ENCODE data around the gene MLH3. TPM values are rescaled to one million over a fixed set of nuclear protein-coding genes. Genes with fewer than 3 reads are reported as not detected.

Gene MLH3
- total RNA-seq, 5 donors from 2014 or later (not counting 1 experiment from before 2014, with no cell fraction given): 17.3 to 28.2 (median 22.1) TPM

- H3K4me1 Mint-ChIP-seq: peaks cover 0 to 3% (median 2%) of the 10 kb centered on the region in 3 donors
- H3K36me3 Mint-ChIP-seq: no peaks in the 10 kb centered on the region
- Histone ChIP-seq H3K4me1 (ENCODE audit: control insufficient read depth in 1 of 2, extremely low read depth in 1 of 2, insufficient read depth in 2 of 2, low read length in 2 of 2) (peaks cover 0 to 6% of the 10 kb centered on the region in 2 experiments), H3K4me3 (ENCODE audit: control insufficient read depth in 1 of 2, extremely low read depth in 1 of 2, low read length in 1 of 2) (no peak overlapping the region), H3K9me3 (no peaks in the 10 kb centered on the region), H3K36me3 (ENCODE audit: control insufficient read depth in 2 of 2, extremely low read depth in 1 of 2, insufficient read depth in 1 of 2, low read length in 1 of 2) (no peaks in the 10 kb centered on the region), H3K27ac (ENCODE audit: low read length) (no peak overlapping the region), H3K27me3 (replicated peaks in 1 of 2; ENCODE audit: control insufficient read depth in 2 of 2, extremely low read depth in 1 of 2, insufficient read depth in 2 of 2, low read length in 1 of 2) (peaks cover 0 to 5% of the 10 kb centered on the region in 2 experiments)
- H3K27me3 Mint-ChIP-seq: no peaks in the 10 kb centered on the region
- H3K27ac Mint-ChIP-seq: no peak overlapping the region
- ChIA-PET POLR2A (no interaction called here), CTCF (no interaction called here)
- ATAC-seq (replicated peaks in 1 of 4): no peak
- no peaks in the 10 kb centered on the region for H3K9me3 Mint-ChIP-seq
- 78% methylated on average over 7 of the region's 12 CpGs for whole genome bisulfite sequencing (ENCODE audit: insufficient coverage)
- DNase-seq: no peak
- no peak overlapping the region for H3K4me3 Mint-ChIP-seq
These were observed 73.9 kb downstream of the MLH3 start for GRCh38 chr14:74977164-74977900.

GRCh38 chr14:74976264-74977113 lies 74.8 kb downstream of the MLH3 start:
- H3K27me3 Mint-ChIP-seq: no peaks in the 10 kb centered on the region
- Histone ChIP-seq H3K27me3 (replicated peaks in 1 of 2; ENCODE audit: control insufficient read depth in 2 of 2, extremely low read depth in 1 of 2, insufficient read depth in 2 of 2, low read length in 1 of 2) (peaks cover 0 to 5% of the 10 kb centered on the region in 2 experiments), H3K9me3 (no peaks in the 10 kb centered on the region), H3K36me3 (ENCODE audit: control insufficient read depth in 2 of 2, extremely low read depth in 1 of 2, insufficient read depth in 1 of 2, low read length in 1 of 2) (no peaks in the 10 kb centered on the region), H3K4me3 (ENCODE audit: control insufficient read depth in 1 of 2, extremely low read depth in 1 of 2, low read length in 1 of 2) (no peak overlapping the region), H3K4me1 (ENCODE audit: control insufficient read depth in 1 of 2, extremely low read depth in 1 of 2, insufficient read depth in 2 of 2, low read length in 2 of 2) (peaks cover 0 to 6% of the 10 kb centered on the region in 2 experiments), H3K27ac (ENCODE audit: low read length) (no peak overlapping the region)
- no peak for DNase-seq
- peaks cover 0 to 3% (median 2%) of the 10 kb centered on the region in 3 donors for H3K4me1 Mint-ChIP-seq
- H3K36me3 Mint-ChIP-seq: no peaks in the 10 kb centered on the region
- no peak for ATAC-seq (replicated peaks in 1 of 4)
- no peak overlapping the region for H3K27ac Mint-ChIP-seq
- WGBS (ENCODE audit: insufficient coverage): 97% methylated on average over 8 of the region's 11 CpGs
- ChIA-PET CTCF (no interaction called here), POLR2A (no interaction called here)
- H3K4me3 Mint-ChIP-seq: no peak overlapping the region
- no peaks in the 10 kb centered on the region for H3K9me3 Mint-ChIP-seq

GRCh38 chr14:74975059-74975810 lies 76.0 kb downstream of the MLH3 start:
- Mint-ChIP-seq H3K4me3 (no peak overlapping the region), H3K27ac (no peak overlapping the region), H3K4me1 (peaks cover 0 to 3% (median 2%) of the 10 kb centered on the region in 3 donors), H3K36me3 (no peaks in the 10 kb centered on the region), H3K27me3 (no peaks in the 10 kb centered on the region), H3K9me3 (no peaks in the 10 kb centered on the region)
- H3K27me3 ChIP-seq (replicated peaks in 1 of 2; ENCODE audit: control insufficient read depth in 2 of 2, extremely low read depth in 1 of 2, insufficient read depth in 2 of 2, low read length in 1 of 2): peaks cover 0 to 8% of the 10 kb centered on the region in 2 experiments
- no peak overlapping the region for H3K27ac ChIP-seq (ENCODE audit: low read length)
- peaks cover 0 to 6% of the 10 kb centered on the region in 2 experiments for H3K4me1 ChIP-seq (ENCODE audit: control insufficient read depth in 1 of 2, extremely low read depth in 1 of 2, insufficient read depth in 2 of 2, low read length in 2 of 2)
- no peak overlapping the region for H3K4me3 ChIP-seq (ENCODE audit: control insufficient read depth in 1 of 2, extremely low read depth in 1 of 2, low read length in 1 of 2)
- CTCF ChIA-PET: interaction anchor here in 1 of 2 donors (1.1 kb wide), 1 partner anchor 114 kb away, joined by 3 read pairs; no protein-coding TSS in a partner anchor
- POLR2A ChIA-PET: no interaction called here
- no peaks in the 10 kb centered on the region for H3K36me3 ChIP-seq (ENCODE audit: control insufficient read depth in 2 of 2, extremely low read depth in 1 of 2, insufficient read depth in 1 of 2, low read length in 1 of 2)
- WGBS (ENCODE audit: insufficient coverage): 80% methylated on average over 6 of the region's 12 CpGs
- ATAC-seq (replicated peaks in 1 of 4) (no peak), DNase-seq (no peak)
- no peaks in the 10 kb centered on the region for H3K9me3 ChIP-seq

- POLR2A ChIA-PET: interaction anchor here in 1 of 2 donors (0.7 kb wide), 1 partner anchor 819 kb away, joined by 3 read pairs; no protein-coding TSS in a partner anchor
- Mint-ChIP-seq H3K4me3 (no peak overlapping the region), H3K27ac (no peak overlapping the region), H3K36me3 (no peaks in the 10 kb centered on the region), H3K9me3 (no peaks in the 10 kb centered on the region), H3K4me1 (peaks cover 0 to 3% (median 2%) of the 10 kb centered on the region in 3 donors), H3K27me3 (no peaks in the 10 kb centered on the region)
- Histone ChIP-seq H3K36me3 (ENCODE audit: control insufficient read depth in 2 of 2, extremely low read depth in 1 of 2, insufficient read depth in 1 of 2, low read length in 1 of 2) (no peaks in the 10 kb centered on the region), H3K9me3 (no peaks in the 10 kb centered on the region), H3K4me3 (ENCODE audit: control insufficient read depth in 1 of 2, extremely low read depth in 1 of 2, low read length in 1 of 2) (no peak overlapping the region), H3K27ac (ENCODE audit: low read length) (no peak overlapping the region), H3K4me1 (ENCODE audit: control insufficient read depth in 1 of 2, extremely low read depth in 1 of 2, insufficient read depth in 2 of 2, low read length in 2 of 2) (peaks cover 0 to 6% of the 10 kb centered on the region in 2 experiments), H3K27me3 (replicated peaks in 1 of 2; ENCODE audit: control insufficient read depth in 2 of 2, extremely low read depth in 1 of 2, insufficient read depth in 2 of 2, low read length in 1 of 2) (peaks cover 0 to 7% of the 10 kb centered on the region in 2 experiments)
- 93% methylated on average over 13 of the region's 15 CpGs for WGBS (ENCODE audit: insufficient coverage)
- DNase-seq: no peak
- ATAC-seq (replicated peaks in 1 of 4): no peak
- CTCF ChIA-PET: interaction anchor here in 1 of 2 donors (1.1 kb wide), 1 partner anchor 113 kb away, joined by 3 read pairs; no protein-coding TSS in a partner anchor
These were observed 76.8 kb downstream of the MLH3 start for GRCh38 chr14:74974364-74975058.

GRCh38 chr14:74973905-74974363 lies 77.3 kb downstream of the MLH3 start:
- Histone ChIP-seq H3K27ac (ENCODE audit: low read length) (no peak overlapping the region), H3K27me3 (replicated peaks in 1 of 2; ENCODE audit: control insufficient read depth in 2 of 2, extremely low read depth in 1 of 2, insufficient read depth in 2 of 2, low read length in 1 of 2) (peaks cover 0 to 5% of the 10 kb centered on the region in 2 experiments), H3K4me1 (ENCODE audit: control insufficient read depth in 1 of 2, extremely low read depth in 1 of 2, insufficient read depth in 2 of 2, low read length in 2 of 2) (peaks cover 0 to 6% of the 10 kb centered on the region in 2 experiments), H3K36me3 (ENCODE audit: control insufficient read depth in 2 of 2, extremely low read depth in 1 of 2, insufficient read depth in 1 of 2, low read length in 1 of 2) (no peaks in the 10 kb centered on the region), H3K4me3 (ENCODE audit: control insufficient read depth in 1 of 2, extremely low read depth in 1 of 2, low read length in 1 of 2) (no peak overlapping the region), H3K9me3 (no peaks in the 10 kb centered on the region)
- no peaks in the 10 kb centered on the region for H3K27me3 Mint-ChIP-seq
- POLR2A ChIA-PET: interaction anchor here in 1 of 2 donors (0.7 kb wide), 1 partner anchor 819 kb away, joined by 3 read pairs; no protein-coding TSS in a partner anchor
- peaks cover 0 to 3% (median 2%) of the 10 kb centered on the region in 3 donors for H3K4me1 Mint-ChIP-seq
- DNase-seq (no peak), ATAC-seq (replicated peaks in 1 of 4) (no peak)
- CTCF ChIA-PET: no interaction called here
- H3K9me3 Mint-ChIP-seq: no peaks in the 10 kb centered on the region
- H3K27ac Mint-ChIP-seq: no peak overlapping the region
- no peak overlapping the region for H3K4me3 Mint-ChIP-seq
- H3K36me3 Mint-ChIP-seq: no peaks in the 10 kb centered on the region
- WGBS (ENCODE audit: insufficient coverage): 100% methylated on average over 4 of the region's 5 CpGs

Measured in T-cell (primary cell).